Measurements from ENCODE around the gene CBL.

Gene CBL

DNA sequence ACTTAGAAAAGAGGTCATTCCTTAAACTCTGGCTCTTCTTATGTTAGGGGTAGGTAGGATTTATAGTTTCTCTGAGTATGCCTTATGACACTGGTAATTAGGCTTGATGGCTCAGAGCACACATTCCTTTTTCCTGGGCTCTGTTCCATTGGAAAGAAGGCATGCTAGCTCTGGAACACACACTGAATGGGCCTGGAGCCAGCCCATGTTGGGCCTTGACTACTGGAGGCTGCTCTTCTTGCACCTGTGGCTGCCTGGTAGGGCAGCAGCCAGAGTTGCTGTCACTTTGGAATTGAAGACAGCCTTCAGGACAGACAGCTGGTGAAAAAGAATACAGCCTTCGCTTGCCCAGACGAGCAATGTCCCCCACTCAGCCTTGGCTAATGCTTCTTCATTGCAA is 92.6 kb downstream of the CBL start (continued):
- no peak for TF ChIP-seq ZFP69B (tag by site-specific recombination; IDR thresholded peaks at IDR 0.05)
- TF ChIP-seq YY2 (tag by site-specific recombination; IDR thresholded peaks at IDR 0.05): no peak
- TF ChIP-seq, protein P1, sequence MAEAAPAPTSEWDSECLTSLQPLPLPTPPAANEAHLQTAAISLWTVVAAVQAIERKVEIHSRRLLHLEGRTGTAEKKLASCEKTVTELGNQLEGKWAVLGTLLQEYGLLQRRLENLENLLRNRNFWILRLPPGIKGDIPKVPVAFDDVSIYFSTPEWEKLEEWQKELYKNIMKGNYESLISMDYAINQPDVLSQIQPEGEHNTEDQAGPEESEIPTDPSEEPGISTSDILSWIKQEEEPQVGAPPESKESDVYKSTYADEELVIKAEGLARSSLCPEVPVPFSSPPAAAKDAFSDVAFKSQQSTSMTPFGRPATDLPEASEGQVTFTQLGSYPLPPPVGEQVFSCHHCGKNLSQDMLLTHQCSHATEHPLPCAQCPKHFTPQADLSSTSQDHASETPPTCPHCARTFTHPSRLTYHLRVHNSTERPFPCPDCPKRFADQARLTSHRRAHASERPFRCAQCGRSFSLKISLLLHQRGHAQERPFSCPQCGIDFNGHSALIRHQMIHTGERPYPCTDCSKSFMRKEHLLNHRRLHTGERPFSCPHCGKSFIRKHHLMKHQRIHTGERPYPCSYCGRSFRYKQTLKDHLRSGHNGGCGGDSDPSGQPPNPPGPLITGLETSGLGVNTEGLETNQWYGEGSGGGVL (tag by site-specific recombination; IDR thresholded peaks at IDR 0.05): no peak
- TF ChIP-seq ZNF292 (tag by site-specific recombination; IDR thresholded peaks at IDR 0.05; ENCODE audit: borderline replicate concordance, low read depth): no peak
- no peak for TF ChIP-seq ZNF677 (tag by site-specific recombination; IDR thresholded peaks at IDR 0.05)
- TF ChIP-seq ZNF658 (tag by site-specific recombination; IDR thresholded peaks at IDR 0.05): no peak
- TF ChIP-seq, protein P2, sequence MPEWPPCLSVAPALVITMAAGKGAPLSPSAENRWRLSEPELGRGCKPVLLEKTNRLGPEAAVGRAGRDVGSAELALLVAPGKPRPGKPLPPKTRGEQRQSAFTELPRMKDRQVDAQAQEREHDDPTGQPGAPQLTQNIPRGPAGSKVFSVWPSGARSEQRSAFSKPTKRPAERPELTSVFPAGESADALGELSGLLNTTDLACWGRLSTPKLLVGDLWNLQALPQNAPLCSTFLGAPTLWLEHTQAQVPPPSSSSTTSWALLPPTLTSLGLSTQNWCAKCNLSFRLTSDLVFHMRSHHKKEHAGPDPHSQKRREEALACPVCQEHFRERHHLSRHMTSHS (tag by site-specific recombination; IDR thresholded peaks at IDR 0.05): no peak
- no peak for TF ChIP-seq OSR2 (tag by site-specific recombination; IDR thresholded peaks at IDR 0.05)
- TF ChIP-seq, protein P3, sequence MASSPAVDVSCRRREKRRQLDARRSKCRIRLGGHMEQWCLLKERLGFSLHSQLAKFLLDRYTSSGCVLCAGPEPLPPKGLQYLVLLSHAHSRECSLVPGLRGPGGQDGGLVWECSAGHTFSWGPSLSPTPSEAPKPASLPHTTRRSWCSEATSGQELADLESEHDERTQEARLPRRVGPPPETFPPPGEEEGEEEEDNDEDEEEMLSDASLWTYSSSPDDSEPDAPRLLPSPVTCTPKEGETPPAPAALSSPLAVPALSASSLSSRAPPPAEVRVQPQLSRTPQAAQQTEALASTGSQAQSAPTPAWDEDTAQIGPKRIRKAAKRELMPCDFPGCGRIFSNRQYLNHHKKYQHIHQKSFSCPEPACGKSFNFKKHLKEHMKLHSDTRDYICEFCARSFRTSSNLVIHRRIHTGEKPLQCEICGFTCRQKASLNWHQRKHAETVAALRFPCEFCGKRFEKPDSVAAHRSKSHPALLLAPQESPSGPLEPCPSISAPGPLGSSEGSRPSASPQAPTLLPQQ (tag by site-specific recombination; IDR thresholded peaks at IDR 0.05): no peak
- no peak for TF ChIP-seq ZNF791 (tag by site-specific recombination; IDR thresholded peaks at IDR 0.05)

DNA sequence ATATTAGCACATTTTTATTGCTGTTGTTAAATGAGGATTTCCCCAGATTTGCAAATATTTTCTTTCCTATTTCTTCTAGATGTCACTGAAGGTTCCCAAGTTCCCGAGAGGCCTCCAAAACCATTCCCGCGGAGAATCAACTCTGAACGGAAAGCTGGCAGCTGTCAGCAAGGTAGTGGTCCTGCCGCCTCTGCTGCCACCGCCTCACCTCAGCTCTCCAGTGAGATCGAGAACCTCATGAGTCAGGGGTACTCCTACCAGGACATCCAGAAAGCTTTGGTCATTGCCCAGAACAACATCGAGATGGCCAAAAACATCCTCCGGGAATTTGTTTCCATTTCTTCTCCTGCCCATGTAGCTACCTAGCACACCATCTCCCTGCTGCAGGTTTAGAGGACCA is 93.3 kb downstream of the CBL start:
- TF ChIP-seq ZNF324 (tag by site-specific recombination; IDR thresholded peaks at IDR 0.05) (no peak), ZNF830 (tag by site-specific recombination; IDR thresholded peaks at IDR 0.05; ENCODE audit: low read depth) (no peak), MEIS1 (CRISPR knock-in tag; IDR thresholded peaks at IDR 0.05; ENCODE audit: borderline replicate concordance) (no peak), ZNF560 (tag by site-specific recombination; IDR thresholded peaks at IDR 0.05; ENCODE audit: borderline replicate concordance) (no peak)
- POLR2A ChIA-PET: no interaction called here
- CTCF ChIA-PET: interaction anchor here (2.8 kb wide), 1 partner anchor 23 kb away, joined by 14 read pairs; no protein-coding TSS in a partner anchor
- H3K27ac ChIP-seq (ENCODE audit: extremely low read depth, low read depth, low read length): no peak overlapping the region
- H3K9me3 ChIP-seq (ENCODE audit: control insufficient read depth, insufficient read depth, low read depth, low read length): no peaks in the 10 kb centered on the region
- H3K36me3 ChIP-seq (ENCODE audit: control insufficient read depth in 2 of 2, insufficient read depth in 1 of 2, low read length in 2 of 2): peaks cover 0 to 74% of the 10 kb centered on the region in 2 experiments; a peak in 2 of 3 replicates
- no peak overlapping the region for H3K4me3 ChIP-seq (ENCODE audit: low read depth, low read length)
- no peaks in the 10 kb centered on the region for H3K4me1 ChIP-seq (ENCODE audit: control insufficient read depth, insufficient read depth, low read length)

DNA sequence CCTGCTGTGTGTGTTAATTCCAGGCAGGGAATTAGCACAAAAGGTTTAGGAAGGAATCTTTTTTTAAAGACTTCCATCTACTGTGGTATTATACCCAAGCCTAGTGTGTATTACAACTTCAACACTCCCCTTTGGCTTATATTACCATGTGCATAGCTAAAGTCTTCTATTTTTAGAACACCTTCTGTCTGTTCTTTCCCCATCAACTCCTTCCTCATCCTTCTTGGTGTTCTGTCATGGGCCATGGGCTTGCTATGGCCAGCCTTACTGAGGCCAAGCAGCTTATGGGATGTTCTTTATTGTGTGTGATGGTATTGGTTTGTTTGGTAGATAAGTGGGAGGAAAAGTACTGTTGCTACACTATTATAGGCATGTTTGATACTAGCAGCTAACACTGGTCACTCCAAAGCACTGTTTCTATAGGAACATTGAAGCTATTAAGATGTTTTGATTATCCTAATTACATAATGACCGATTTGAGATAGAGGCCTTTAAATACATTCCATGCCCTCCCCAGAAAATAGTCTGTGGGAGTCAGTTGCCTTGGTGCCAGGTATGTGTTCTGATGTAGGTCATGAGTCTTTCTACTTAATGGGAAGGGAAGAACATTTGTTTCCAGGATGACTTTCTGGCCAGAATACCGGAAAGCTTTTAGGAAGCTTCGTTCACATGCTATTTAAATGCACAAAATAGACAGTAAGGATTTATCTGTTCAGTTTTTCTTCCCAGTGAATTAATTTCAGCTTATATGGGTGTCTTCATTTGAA is 94.2 kb downstream of the CBL start:
- Histone ChIP-seq H3K9me3 (ENCODE audit: control insufficient read depth, insufficient read depth, low read depth, low read length) (no peaks in the 10 kb centered on the region), H3K36me3 (ENCODE audit: control insufficient read depth in 2 of 2, insufficient read depth in 1 of 2, low read length in 2 of 2) (peaks cover 0 to 74% of the 10 kb centered on the region in 2 experiments; a peak in 2 of 3 replicates), H3K27ac (ENCODE audit: extremely low read depth, low read depth, low read length) (no peak overlapping the region), H3K4me3 (ENCODE audit: low read depth, low read length) (no peak overlapping the region), H3K4me1 (ENCODE audit: control insufficient read depth, insufficient read depth, low read length) (no peaks in the 10 kb centered on the region)
- ChIA-PET POLR2A (interaction anchor here (0.5 to 1.1 kb wide), 2 partner anchors 60 to 131 kb away, joined by 3 read pairs; no protein-coding TSS in a partner anchor), CTCF (interaction anchor here (0.7 to 2.8 kb wide), 4 partner anchors 22 to 255 kb away, joined by 4 to 14 read pairs (median 6); partner anchors contain the start of gene CBL)
- TF ChIP-seq, protein P4, sequence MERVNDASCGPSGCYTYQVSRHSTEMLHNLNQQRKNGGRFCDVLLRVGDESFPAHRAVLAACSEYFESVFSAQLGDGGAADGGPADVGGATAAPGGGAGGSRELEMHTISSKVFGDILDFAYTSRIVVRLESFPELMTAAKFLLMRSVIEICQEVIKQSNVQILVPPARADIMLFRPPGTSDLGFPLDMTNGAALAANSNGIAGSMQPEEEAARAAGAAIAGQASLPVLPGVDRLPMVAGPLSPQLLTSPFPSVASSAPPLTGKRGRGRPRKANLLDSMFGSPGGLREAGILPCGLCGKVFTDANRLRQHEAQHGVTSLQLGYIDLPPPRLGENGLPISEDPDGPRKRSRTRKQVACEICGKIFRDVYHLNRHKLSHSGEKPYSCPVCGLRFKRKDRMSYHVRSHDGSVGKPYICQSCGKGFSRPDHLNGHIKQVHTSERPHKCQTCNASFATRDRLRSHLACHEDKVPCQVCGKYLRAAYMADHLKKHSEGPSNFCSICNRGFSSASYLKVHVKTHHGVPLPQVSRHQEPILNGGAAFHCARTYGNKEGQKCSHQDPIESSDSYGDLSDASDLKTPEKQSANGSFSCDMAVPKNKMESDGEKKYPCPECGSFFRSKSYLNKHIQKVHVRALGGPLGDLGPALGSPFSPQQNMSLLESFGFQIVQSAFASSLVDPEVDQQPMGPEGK (tag by site-specific recombination; IDR thresholded peaks at IDR 0.05): no peak
- TF ChIP-seq KLF1 (tag by site-specific recombination; IDR thresholded peaks at IDR 0.05) (no peak), TRIM28 (IDR thresholded peaks at IDR 0.05; ENCODE audit: borderline replicate concordance, low read length) (no peak), PRDM1 (tag by site-specific recombination; IDR thresholded peaks at IDR 0.05) (no peak), YY2 (tag by site-specific recombination; IDR thresholded peaks at IDR 0.05) (no peak), ZNF239 (tag by site-specific recombination; IDR thresholded peaks at IDR 0.05) (no peak), ZNF48 (tag by site-specific recombination; IDR thresholded peaks at IDR 0.05) (no peak), ZNF274 (IDR thresholded peaks at IDR 0.05; ENCODE audit: low read length) (no peak), ZNF274 (tag by site-specific recombination; IDR thresholded peaks at IDR 0.05; ENCODE audit: borderline replicate concordance) (no peak), HOXD13 (CRISPR knock-in tag; IDR thresholded peaks at IDR 0.05; ENCODE audit: borderline replicate concordance) (no peak)
- TF ChIP-seq, protein P5, sequence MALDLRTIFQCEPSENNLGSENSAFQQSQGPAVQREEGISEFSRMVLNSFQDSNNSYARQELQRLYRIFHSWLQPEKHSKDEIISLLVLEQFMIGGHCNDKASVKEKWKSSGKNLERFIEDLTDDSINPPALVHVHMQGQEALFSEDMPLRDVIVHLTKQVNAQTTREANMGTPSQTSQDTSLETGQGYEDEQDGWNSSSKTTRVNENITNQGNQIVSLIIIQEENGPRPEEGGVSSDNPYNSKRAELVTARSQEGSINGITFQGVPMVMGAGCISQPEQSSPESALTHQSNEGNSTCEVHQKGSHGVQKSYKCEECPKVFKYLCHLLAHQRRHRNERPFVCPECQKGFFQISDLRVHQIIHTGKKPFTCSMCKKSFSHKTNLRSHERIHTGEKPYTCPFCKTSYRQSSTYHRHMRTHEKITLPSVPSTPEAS (tag by site-specific recombination; IDR thresholded peaks at IDR 0.05): no peak
